H1 (cell line): ENCODE measurements around the gene ORAI3. TPM values are rescaled to one million over a fixed set of nuclear protein-coding genes. Genes with fewer than 3 reads are reported as not detected.

Source experiments
- CTCF ChIA-PET: fragments of 300-600 bp; sonication (Branson Sonifier 250); formaldehyde crosslinking; loops from one replicate; lab custom pipeline; 2021; ENCODE audit not compliant: partially characterized antibody; lab: Charles Lee
- POLR2A ChIA-PET: fragments of 300-600 bp; sonication (Branson Sonifier 250); formaldehyde crosslinking; loops from one replicate; lab custom pipeline; 2021; ENCODE audit warnings: inconsistent platforms; ENCODE audit not compliant: partially characterized antibody; lab: Charles Lee
- DNase-seq, 2 experiments: peaks; one replicate each; pipeline versions ENCODE4 v3.0.0 to v3.0.0-alpha.2; 2010 to 2022; ENCODE audit warnings: low spot score in 2 of 2, low read depth in 1 of 2, mixed read lengths in 1 of 2
- FAIRE-seq: peaks from 2 replicates; lab custom pipeline; 2011; peaks lifted over from hg19 to GRCh38; lab: Jason Lieb, UNC
- H2AFZ ChIP-seq: 2 replicates; pipeline ENCODE4 v1.8.1; 2012; ENCODE audit warnings: low read length, inconsistent platforms
- H2AK5ac ChIP-seq: 2 replicates; pipeline ENCODE4 v1.6.1; 2013; ENCODE audit warnings: low read depth, low read length
- H2BK120ac ChIP-seq: replicated peaks from 2 replicates; pipeline ENCODE3; 2013; ENCODE audit warnings: low read depth, low read length, inconsistent platforms
- H2BK12ac ChIP-seq: 2 replicates; pipeline ENCODE4 v1.6.1; 2013; ENCODE audit warnings: low read depth, low read length
- H2BK15ac ChIP-seq: 2 replicates; pipeline ENCODE4 v1.6.1; 2013; ENCODE audit warnings: low read length
- H2BK20ac ChIP-seq: 2 replicates; pipeline ENCODE4 v1.6.1; 2013; ENCODE audit warnings: low read length
- H2BK5ac ChIP-seq: 2 replicates; pipeline ENCODE4 v1.6.1; 2013; ENCODE audit warnings: low read depth, low read length
- H3K14ac ChIP-seq: 2 replicates; pipeline ENCODE4 v1.6.1; 2013; ENCODE audit warnings: inconsistent platforms; ENCODE audit not compliant: insufficient read length
- H3K18ac ChIP-seq: 2 replicates; pipeline ENCODE4 v1.6.1; 2013; ENCODE audit warnings: low read length; ENCODE audit errors: extremely low read depth
- H3K23ac ChIP-seq: 2 replicates; pipeline ENCODE4 v1.6.1; 2013; ENCODE audit warnings: inconsistent platforms; ENCODE audit not compliant: insufficient read length
- H3K23me2 ChIP-seq: 2 replicates; pipeline ENCODE4 v1.6.1; 2013; ENCODE audit warnings: low read depth, low read length
- H3K27ac ChIP-seq: 2 replicates; pipeline ENCODE4 v1.6.1; 2011; ENCODE audit warnings: low read depth, low read length, inconsistent platforms
- H3K27me3 ChIP-seq, 4 experiments: replicated peaks in 1 of 4; 1 replicate in 1 of 4; 2 replicates in 3 of 4; pipeline versions ENCODE4 v1.6.1 to v1.8.1; 2011 to 2013; ENCODE audit warnings: low read length in 3 of 4, mild to moderate bottlenecking in 3 of 4, inconsistent platforms in 2 of 4, mixed read lengths in 2 of 4, moderate library complexity in 1 of 4; ENCODE audit not compliant: control insufficient read depth in 3 of 4, insufficient read depth in 3 of 4; ENCODE audit errors: extremely low read depth in 1 of 4
- H3K36me3 ChIP-seq, 4 experiments: 2 replicates each; pipeline versions ENCODE4 v1.6.1 to v1.8.1; 2011 to 2013; ENCODE audit warnings: mild to moderate bottlenecking in 4 of 4, low read length in 3 of 4, moderate library complexity in 2 of 4, control low read depth in 1 of 4, inconsistent platforms in 1 of 4; ENCODE audit not compliant: insufficient read depth in 4 of 4, control insufficient read depth in 2 of 4
- H3K4ac ChIP-seq: replicated peaks from 2 replicates; pipeline ENCODE3; 2013; ENCODE audit warnings: low read length, low read depth, mixed read lengths, inconsistent platforms; ENCODE audit not compliant: insufficient read length
- H3K4me1 ChIP-seq, 4 experiments: replicated peaks in 1 of 4; 1 replicate in 1 of 4; 2 replicates in 3 of 4; pipeline versions ENCODE4 v1.6.1 to v1.8.1; 2011 to 2013; ENCODE audit warnings: low read length in 3 of 4, inconsistent platforms in 2 of 4, mixed read lengths in 1 of 4; ENCODE audit not compliant: insufficient read depth in 4 of 4, control insufficient read depth in 3 of 4
- H3K4me2 ChIP-seq, 2 experiments: 2 replicates each; pipeline versions ENCODE4 v1.6.1 to v1.8.1; 2011 to 2013; ENCODE audit warnings: low read depth in 2 of 2, low read length in 2 of 2, control low read depth in 1 of 2, inconsistent platforms in 1 of 2, mild to moderate bottlenecking in 1 of 2; ENCODE audit not compliant: insufficient read depth in 1 of 2
- H3K4me3 ChIP-seq, 4 experiments: fragments of 200-600, 300-600 bp in 1 of 4; sonication (generic), shearing (Covaris generic), sonication (Bioruptor Twin) in 1 of 4; 2 replicates each; pipeline versions ENCODE4 v1.5.1 to v1.8.1; 2011 to 2016; ENCODE audit warnings: low read length in 4 of 4, low read depth in 3 of 4, control low read depth in 2 of 4, inconsistent platforms in 2 of 4, mild to moderate bottlenecking in 2 of 4, mixed read lengths in 1 of 4, moderate library complexity in 1 of 4; ENCODE audit not compliant: insufficient read depth in 2 of 4; ENCODE audit errors: extremely low read depth in 1 of 4
- H3K56ac ChIP-seq: replicated peaks from 2 replicates; pipeline ENCODE3; 2013; ENCODE audit warnings: low read depth, mild to moderate bottlenecking, mixed read lengths, low read length, inconsistent platforms; ENCODE audit not compliant: insufficient read length
- H3K79me1 ChIP-seq: 2 replicates; pipeline ENCODE4 v1.6.1; 2013; ENCODE audit warnings: low read depth, low read length, control low read depth
- H3K79me2 ChIP-seq, 2 experiments: 2 replicates each; pipeline versions ENCODE4 v1.6.1 to v1.8.1; 2012 to 2013; ENCODE audit warnings: low read length in 2 of 2, mild to moderate bottlenecking in 2 of 2, inconsistent platforms in 1 of 2; ENCODE audit not compliant: insufficient read depth in 2 of 2, control insufficient read depth in 1 of 2
- H3K9ac ChIP-seq, 4 experiments: replicated peaks in 1 of 4; 1 replicate in 1 of 4; 2 replicates in 3 of 4; pipeline versions ENCODE4 v1.6.1 to v1.8.1; 2011 to 2013; ENCODE audit warnings: low read depth in 3 of 4, low read length in 3 of 4, control low read depth in 2 of 4, mild to moderate bottlenecking in 2 of 4, moderate library complexity in 2 of 4, inconsistent platforms in 1 of 4; ENCODE audit errors: extremely low read depth in 1 of 4
- H3K9me3 ChIP-seq, 2 experiments: 2 replicates each; pipeline versions ENCODE4 v1.6.1 to v1.8.1; 2012 to 2013; ENCODE audit warnings: mild to moderate bottlenecking in 2 of 2, moderate library complexity in 2 of 2, control low read depth in 1 of 2, inconsistent platforms in 1 of 2, low read depth in 1 of 2, low read length in 1 of 2, mixed read lengths in 1 of 2; ENCODE audit not compliant: insufficient read depth in 2 of 2
- H4K20me1 ChIP-seq, 2 experiments: replicated peaks in 1 of 2; 2 replicates each; pipeline versions ENCODE3 to v1.8.1; 2011 to 2013; ENCODE audit warnings: inconsistent platforms in 2 of 2, low read length in 2 of 2, mild to moderate bottlenecking in 1 of 2; ENCODE audit not compliant: insufficient read depth in 2 of 2, control insufficient read depth in 1 of 2
- H4K5ac ChIP-seq: 2 replicates; pipeline ENCODE4 v1.6.1; 2013; ENCODE audit warnings: low read length, low read depth, mixed read lengths, inconsistent platforms; ENCODE audit not compliant: insufficient read length
- H4K8ac ChIP-seq: 2 replicates; pipeline ENCODE4 v1.8.0; 2013; ENCODE audit warnings: mild to moderate bottlenecking, moderate library complexity, low read length, inconsistent platforms; ENCODE audit not compliant: insufficient read depth; ENCODE audit errors: extremely low read depth
- H4K91ac ChIP-seq: replicated peaks from 2 replicates; pipeline ENCODE3; 2013; ENCODE audit warnings: low read length, mixed read lengths, inconsistent platforms; ENCODE audit not compliant: insufficient read length
- WGBS, 2 experiments: shearing (Covaris generic) in 1 of 2; methylation state at CpG; one replicate each; pipeline versions ENCODE4 v1.1.6 to v1.1.7; 2013 to 2015; ENCODE audit warnings: low lambda C conversion rate in 2 of 2, mixed read lengths in 2 of 2, inconsistent platforms in 1 of 2, low coverage in 1 of 2, missing lambda C conversion rate in 1 of 2; ENCODE audit not compliant: insufficient replicate concordance in 2 of 2, insufficient coverage in 1 of 2, insufficient read length in 1 of 2; ENCODE audit errors: extremely low coverage in 1 of 2, missing lambda C conversion rate in 1 of 2; 5-methylcytosine and 5-hydroxymethylcytosine counted together
- polyA plus RNA-seq, 7 experiments: library from polyadenylated mRNA; depleted of rRNA in 3 of 7; stranded (reverse) in 5 of 7; unstranded in 2 of 7; fragments of >200 nt in 5 of 7; fragments of 200-250 nt in 2 of 7; gene quantifications; 1 replicate in 5 of 7; 2 replicates in 1 of 7; 4 replicates in 1 of 7; pipeline versions ENCODE4 v1.2.1 to v1.2.3, GENCODE V29; 2011 to 2013; ENCODE audit warnings: missing spikeins in 2 of 7, mixed read lengths in 2 of 7
- total RNA-seq: library from RNA; stranded (reverse); fragmentation: NEBNext Ultra II Directional; extraction: Animal tissue kit (Norgen Biotek cat#: 25700); gene quantifications from 2 replicates; pipeline ENCODE4 v1.2.1, GENCODE V29; 2021

Gene ORAI3
- total and polyA plus RNA-seq, 2 of the 8 experiments (the other 6 are each of a cell fraction or from before 2014, with no cell fraction given): 8.7 to 24.5 TPM

GRCh38 chr16:30961384-30961783 lies 12.5 kb downstream of the ORAI3 start:
- Histone ChIP-seq H4K91ac (no peak overlapping the region), H3K27ac (no peak overlapping the region), H3K36me3 (peaks cover 52 to 69% (median 59%) of the 10 kb centered on the region in 4 experiments), H2BK5ac (no peak overlapping the region), H3K56ac (no peak overlapping the region), H2AFZ (no peak overlapping the region), H3K79me1 (peaks cover 9% of the 10 kb centered on the region), H2BK15ac (no peak overlapping the region), H2BK120ac (no peak overlapping the region), H4K8ac (peak overlapping the region; percentile 4), H3K79me2 (peaks cover 0 to 17% of the 10 kb centered on the region in 2 experiments; a peak in 3 of 4 replicates), H2AK5ac (no peak overlapping the region), H3K9ac (no peak overlapping the region), H3K27me3 (no peaks in the 10 kb centered on the region), H4K20me1 (peaks cover 12 to 22% of the 10 kb centered on the region in 2 experiments), H3K14ac (no peak overlapping the region), H3K4ac (no peak overlapping the region), H3K4me1 (peaks cover 0 to 5% (median under 1%) of the 10 kb centered on the region in 4 experiments; a peak in 3 of 7 replicates), H3K4me2 (no peak overlapping the region), H3K23me2 (no peaks in the 10 kb centered on the region; the same call in 1 of the 2 replicates), H3K18ac (no peak overlapping the region), H3K23ac (no peak overlapping the region), H4K5ac (no peak overlapping the region), H2BK12ac (no peak overlapping the region), H3K4me3 (no peak overlapping the region), H2BK20ac (no peak overlapping the region), H3K9me3 (no peaks in the 10 kb centered on the region; a peak in 1 of 4 replicates)
- POLR2A ChIA-PET: interaction anchor here (0.6 to 3.5 kb wide), 6 partner anchors 8 to 228 kb away, joined by 3 to 25 read pairs (median 8); partner anchors contain the start of gene ORAI3
- WGBS, 2 experiments: 93% methylated on average over 11 of the region's 11 CpGs; no CpG with 5 or more reads in 1 of the 2 experiments
- FAIRE-seq (no peak), DNase-seq (no peak)
- CTCF ChIA-PET: interaction anchor here (0.6 to 4.9 kb wide), 6 partner anchors 8 to 807 kb away, joined by 3 to 22 read pairs (median 3); partner anchors contain the start of gene HSD3B7
